Tibial nerve (tissue), 4 donors: ENCODE measurements around the gene MAP1LC3B2. TPM values are rescaled to one million over a fixed set of nuclear protein-coding genes. Genes with fewer than 3 reads are reported as not detected.
A peak's percentile ranks its signal among the peaks of the same experiment; 100 is the strongest.

Experiments
- DNase-seq, 2 donors: peaks; one replicate each; pipeline ENCODE4 v3.0.0-alpha.2; 2019; ENCODE audit warnings: low spot score in 2 of 2
- H3K27ac ChIP-seq, 4 donors: fragments of 200-600 bp; sonication (generic) in 3 of 4; one replicate each; pipeline ENCODE4 v1.5.1; 2017 to 2019; ENCODE audit warnings: mild to moderate bottlenecking in 1 of 4
- H3K27me3 ChIP-seq, 2 donors: fragments of 200-600 bp; sonication (generic) in 1 of 2; one replicate each; pipeline versions ENCODE4 v1.5.1 to v1.6.0; 2017 to 2019
- H3K36me3 ChIP-seq, 3 donors: fragments of 200-600 bp; sonication (generic); one replicate each; pipeline ENCODE4 v1.5.1; 2018 to 2019
- H3K4me1 ChIP-seq, 4 donors: fragments of 200-600 bp; sonication (generic) in 3 of 4; one replicate each; pipeline ENCODE4 v1.5.1; 2017 to 2019
- H3K4me3 ChIP-seq, 4 donors: fragments of 200-600 bp; sonication (generic) in 3 of 4; one replicate each; pipeline ENCODE4 v1.5.1; 2017 to 2019; ENCODE audit warnings: mild to moderate bottlenecking in 1 of 4, moderate library complexity in 1 of 4
- H3K9me3 ChIP-seq, 4 donors: fragments of 200-600 bp; sonication (generic) in 3 of 4; one replicate each; pipeline ENCODE4 v1.5.1; 2017 to 2019
- EP300 ChIP-seq, 2 donors: sonication (generic); formaldehyde crosslinking; IDR thresholded peaks; one replicate each; pipeline ENCODE4 v1.6.1; 2017; ENCODE audit warnings: antibody characterized with exemption in 2 of 2, mild to moderate bottlenecking in 1 of 2
- POLR2A ChIP-seq, 2 donors: fragments of 450-650 bp; IDR thresholded peaks; one replicate each; pipeline ENCODE4 v1.6.1; 2017; ENCODE audit warnings: antibody characterized with exemption in 2 of 2, mild to moderate bottlenecking in 2 of 2, moderate library complexity in 2 of 2
- WGBS, 2 donors: methylation state at CpG; one replicate each; pipeline ENCODE4 v1.1.5; 2018; 5-methylcytosine and 5-hydroxymethylcytosine counted together
- total RNA-seq, 4 donors: library from RNA; depleted of rRNA; stranded (reverse); fragments of >200 nt; gene quantifications; one replicate each; pipeline ENCODE4 v1.1.0, GENCODE V29; 2016
- TF ChIP-seq, protein P1 (sequence below), 5 experiments: fragments of 200-600 bp in 3 of 5; fragments of 450-650 bp in 2 of 5; sonication (generic) in 3 of 5; IDR thresholded peaks; one replicate each; pipeline ENCODE4 v1.5.1; 2016 to 2019; ENCODE audit warnings: antibody characterized with exemption in 5 of 5, mild to moderate bottlenecking in 3 of 5, moderate library complexity in 2 of 5

Gene MAP1LC3B2
- total RNA-seq, 4 donors from 2014 or later, result 0.98 to 1.7 TPM; not detected in 2

DNA sequence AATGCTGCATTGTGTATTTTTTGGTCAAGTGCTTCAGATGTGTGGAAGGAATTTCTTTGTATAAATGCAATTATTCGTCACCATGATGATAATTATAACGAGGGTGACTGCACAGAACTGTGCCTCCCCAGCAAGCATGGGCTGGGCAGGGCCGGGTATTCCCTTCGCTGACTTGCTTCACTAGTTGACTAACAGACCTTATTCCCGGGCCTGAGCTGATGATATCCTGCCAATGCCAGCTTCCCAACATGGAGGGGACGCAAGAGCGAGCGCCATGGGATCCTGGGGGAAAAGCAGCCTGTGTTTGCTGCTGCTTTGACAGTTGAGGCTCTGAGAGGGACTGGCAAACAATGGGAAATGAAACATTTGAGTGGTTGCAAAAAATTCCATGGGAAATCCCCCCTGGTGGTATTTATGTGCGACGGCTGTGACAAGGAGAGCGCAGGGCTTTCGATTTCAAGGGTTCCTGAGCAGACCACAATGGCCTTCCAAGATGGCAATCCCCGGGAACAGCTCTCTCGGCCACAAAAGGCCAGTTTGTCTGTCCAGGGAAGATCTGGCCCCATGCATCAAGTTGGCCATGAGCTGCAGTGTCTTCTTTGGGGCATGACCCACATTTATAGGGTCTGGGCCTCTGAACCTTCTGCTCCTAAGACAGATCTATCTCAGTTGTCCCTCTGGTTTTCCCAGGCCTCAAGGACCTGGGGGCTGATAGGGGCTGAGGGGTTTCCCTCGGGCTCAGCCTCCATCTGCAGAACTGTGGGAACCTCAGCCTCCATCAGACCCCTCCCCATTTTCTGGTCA lies 21.9 kb upstream of the MAP1LC3B2 start:
- no peak for DNase-seq
- no peaks in the 10 kb centered on the region for H3K9me3 ChIP-seq
- peaks cover 0 to 61% (median 30%) of the 10 kb centered on the region in 4 donors for H3K4me1 ChIP-seq
- H3K27ac ChIP-seq, result peak overlapping the region in 3 of 4 donors; percentile 54 to 89 (median 59)
- no peak overlapping the region for H3K4me3 ChIP-seq
- 49 to 53% methylated on average over 15 of the region's 15 CpGs for WGBS, 2 donors
- TF ChIP-seq EP300 (IDR thresholded peaks at IDR 0.05), result no peak
- TF ChIP-seq, protein P1, sequence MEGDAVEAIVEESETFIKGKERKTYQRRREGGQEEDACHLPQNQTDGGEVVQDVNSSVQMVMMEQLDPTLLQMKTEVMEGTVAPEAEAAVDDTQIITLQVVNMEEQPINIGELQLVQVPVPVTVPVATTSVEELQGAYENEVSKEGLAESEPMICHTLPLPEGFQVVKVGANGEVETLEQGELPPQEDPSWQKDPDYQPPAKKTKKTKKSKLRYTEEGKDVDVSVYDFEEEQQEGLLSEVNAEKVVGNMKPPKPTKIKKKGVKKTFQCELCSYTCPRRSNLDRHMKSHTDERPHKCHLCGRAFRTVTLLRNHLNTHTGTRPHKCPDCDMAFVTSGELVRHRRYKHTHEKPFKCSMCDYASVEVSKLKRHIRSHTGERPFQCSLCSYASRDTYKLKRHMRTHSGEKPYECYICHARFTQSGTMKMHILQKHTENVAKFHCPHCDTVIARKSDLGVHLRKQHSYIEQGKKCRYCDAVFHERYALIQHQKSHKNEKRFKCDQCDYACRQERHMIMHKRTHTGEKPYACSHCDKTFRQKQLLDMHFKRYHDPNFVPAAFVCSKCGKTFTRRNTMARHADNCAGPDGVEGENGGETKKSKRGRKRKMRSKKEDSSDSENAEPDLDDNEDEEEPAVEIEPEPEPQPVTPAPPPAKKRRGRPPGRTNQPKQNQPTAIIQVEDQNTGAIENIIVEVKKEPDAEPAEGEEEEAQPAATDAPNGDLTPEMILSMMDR (IDR thresholded peaks at IDR 0.05), result no peak
- TF ChIP-seq POLR2A (IDR thresholded peaks at IDR 0.05), result no peak
- H3K27me3 ChIP-seq, result no peaks in the 10 kb centered on the region
- no peaks in the 10 kb centered on the region for H3K36me3 ChIP-seq

- Histone ChIP-seq H3K27ac (peak overlapping the region in 2 of 4 donors; percentile 59 to 89), H3K4me1 (peaks cover 0 to 62% (median 28%) of the 10 kb centered on the region in 4 donors), H3K36me3 (no peaks in the 10 kb centered on the region), H3K27me3 (no peaks in the 10 kb centered on the region), H3K9me3 (no peaks in the 10 kb centered on the region), H3K4me3 (no peak overlapping the region)
- DNase-seq, result no peak
- 49 to 60% methylated on average over 1 of the region's 1 CpG for WGBS, 2 donors
- TF ChIP-seq, protein P1 (IDR thresholded peaks at IDR 0.05), result no peak
- no peak for TF ChIP-seq EP300 (IDR thresholded peaks at IDR 0.05)
- no peak for TF ChIP-seq POLR2A (IDR thresholded peaks at IDR 0.05)
Measured at GRCh38 chr12:116538076-116538591, 21.0 kb upstream of the MAP1LC3B2 start.

GRCh38 chr12:116538682-116539305 lies 20.4 kb upstream of the MAP1LC3B2 start:
- H3K4me3 ChIP-seq, result no peak overlapping the region
- H3K4me1 ChIP-seq, result peaks cover 0 to 62% (median 27%) of the 10 kb centered on the region in 4 donors
- WGBS, 2 donors, result 59 to 61% methylated on average over 8 of the region's 8 CpGs
- no peaks in the 10 kb centered on the region for H3K27me3 ChIP-seq
- DNase-seq, result no peak
- H3K9me3 ChIP-seq, result no peaks in the 10 kb centered on the region
- peak in 1 of 2 donors; percentile 1 for TF ChIP-seq EP300 (IDR thresholded peaks at IDR 0.05)
- TF ChIP-seq, protein P1 (IDR thresholded peaks at IDR 0.05), result no peak
- H3K27ac ChIP-seq, result peak overlapping the region in 3 of 4 donors; percentile 32 to 89 (median 59)
- H3K36me3 ChIP-seq, result no peaks in the 10 kb centered on the region

DNA sequence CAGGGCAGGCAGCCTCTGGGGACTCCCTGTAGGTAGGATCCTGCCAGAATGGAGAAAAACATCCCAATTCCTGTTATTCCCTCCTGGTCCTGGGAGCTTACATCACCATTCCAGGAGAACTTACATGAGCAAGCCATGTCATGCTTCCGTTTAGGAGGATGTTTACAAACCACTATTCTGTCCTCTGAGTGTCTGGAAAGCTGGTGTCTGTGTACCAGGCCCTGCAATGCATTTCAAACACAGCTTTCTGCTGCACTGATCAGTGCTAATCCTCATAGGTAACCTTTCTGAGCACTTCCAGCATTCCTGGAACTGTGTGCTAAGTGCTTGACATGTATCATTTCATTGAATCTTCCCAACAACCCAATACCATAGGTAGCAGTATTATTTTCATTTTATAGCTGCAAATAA lies 19.8 kb upstream of the MAP1LC3B2 start:
- DNase-seq, result no peak
- no peaks in the 10 kb centered on the region for H3K36me3 ChIP-seq
- H3K4me1 ChIP-seq, result peaks cover 0 to 62% (median 32%) of the 10 kb centered on the region in 4 donors
- 14 to 33% methylated on average over 1 of the region's 1 CpG for WGBS, 2 donors
- no peaks in the 10 kb centered on the region for H3K9me3 ChIP-seq
- no peaks in the 10 kb centered on the region for H3K27me3 ChIP-seq
- TF ChIP-seq POLR2A (IDR thresholded peaks at IDR 0.05), result no peak
- TF ChIP-seq EP300 (IDR thresholded peaks at IDR 0.05), result peak in 1 of 2 donors; percentile 10
- TF ChIP-seq, protein P1 (IDR thresholded peaks at IDR 0.05), result no peak
- H3K4me3 ChIP-seq, result no peak overlapping the region
- H3K27ac ChIP-seq, result peak overlapping the region in 3 of 4 donors; percentile 32 to 89 (median 59)
